ENCODE measurements around the gene TTLL6.
"Not testable (repeated sequence)": the region's sequence is repeated elsewhere in the genome, so short reads cannot be mapped to it uniquely, and the experiment has no call there.

The TTLL6 gene

DNA sequence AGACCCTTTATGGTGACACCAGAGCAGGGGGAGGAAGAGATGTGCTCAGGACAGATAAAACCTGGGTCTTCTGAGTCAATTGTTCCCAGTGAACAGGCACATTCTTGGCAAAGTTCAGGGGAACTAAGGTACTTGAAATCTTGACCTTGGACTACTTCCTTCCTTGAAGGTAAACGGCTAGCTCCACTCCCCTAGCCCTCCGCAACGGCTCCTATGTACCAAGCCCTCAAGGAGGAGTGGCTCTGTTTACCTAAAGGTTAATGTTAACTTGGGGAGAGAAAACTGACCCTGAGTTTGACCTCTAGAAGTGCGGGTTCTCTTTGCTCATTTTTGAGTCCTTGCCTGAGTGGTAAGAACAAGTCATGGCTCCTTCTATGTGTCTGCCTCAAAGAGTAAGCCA lies 7.8 kb downstream of the TTLL6 start:
- H3K9me3 ChIP-seq, result no peaks in the 10 kb centered on the region
- peaks cover 40% of the 10 kb centered on the region for H3K27me3 ChIP-seq
- TF ChIP-seq, protein P1, sequence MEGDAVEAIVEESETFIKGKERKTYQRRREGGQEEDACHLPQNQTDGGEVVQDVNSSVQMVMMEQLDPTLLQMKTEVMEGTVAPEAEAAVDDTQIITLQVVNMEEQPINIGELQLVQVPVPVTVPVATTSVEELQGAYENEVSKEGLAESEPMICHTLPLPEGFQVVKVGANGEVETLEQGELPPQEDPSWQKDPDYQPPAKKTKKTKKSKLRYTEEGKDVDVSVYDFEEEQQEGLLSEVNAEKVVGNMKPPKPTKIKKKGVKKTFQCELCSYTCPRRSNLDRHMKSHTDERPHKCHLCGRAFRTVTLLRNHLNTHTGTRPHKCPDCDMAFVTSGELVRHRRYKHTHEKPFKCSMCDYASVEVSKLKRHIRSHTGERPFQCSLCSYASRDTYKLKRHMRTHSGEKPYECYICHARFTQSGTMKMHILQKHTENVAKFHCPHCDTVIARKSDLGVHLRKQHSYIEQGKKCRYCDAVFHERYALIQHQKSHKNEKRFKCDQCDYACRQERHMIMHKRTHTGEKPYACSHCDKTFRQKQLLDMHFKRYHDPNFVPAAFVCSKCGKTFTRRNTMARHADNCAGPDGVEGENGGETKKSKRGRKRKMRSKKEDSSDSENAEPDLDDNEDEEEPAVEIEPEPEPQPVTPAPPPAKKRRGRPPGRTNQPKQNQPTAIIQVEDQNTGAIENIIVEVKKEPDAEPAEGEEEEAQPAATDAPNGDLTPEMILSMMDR (IDR thresholded peaks at IDR 0.05), result no peak
- no peaks in the 10 kb centered on the region for H3K4me1 ChIP-seq (ENCODE audit: control insufficient read depth in 1 of 2, insufficient read depth in 1 of 2, low read depth in 1 of 2, low read length in 1 of 2)
- no peak overlapping the region for H3K4me3 ChIP-seq (ENCODE audit: low read depth in 1 of 2, low read length in 1 of 2)
- H3K36me3 ChIP-seq, result no peaks in the 10 kb centered on the region
- H3K27ac ChIP-seq, result no peak overlapping the region

DNA sequence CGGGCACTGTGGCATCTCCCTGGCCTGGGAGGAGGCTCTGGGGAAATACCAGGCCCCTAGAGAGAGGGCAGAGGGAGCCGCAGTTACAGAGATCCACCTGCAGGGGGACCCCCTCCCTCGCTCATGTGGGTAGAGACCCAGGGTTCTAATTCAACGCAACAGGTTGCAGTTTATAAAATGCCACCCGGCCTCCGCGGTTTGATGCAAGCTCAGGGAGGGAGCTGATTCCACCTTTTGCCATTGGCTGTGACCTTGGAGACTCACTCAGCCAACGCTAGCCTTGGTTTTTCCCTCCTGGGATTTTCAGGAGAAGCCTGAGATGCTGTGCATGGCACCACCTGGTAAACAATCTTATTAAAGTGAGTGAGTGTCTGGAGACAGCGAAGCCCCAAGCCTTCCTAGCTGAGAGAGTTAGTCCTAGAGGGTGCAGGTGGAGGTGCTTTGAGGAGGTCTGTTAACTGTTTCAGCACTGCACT lies 12.1 kb downstream of the TTLL6 start:
- no peaks in the 10 kb centered on the region for H3K9me3 ChIP-seq
- no peaks in the 10 kb centered on the region for H3K36me3 ChIP-seq
- H3K4me1 ChIP-seq (ENCODE audit: control insufficient read depth in 1 of 2, insufficient read depth in 1 of 2, low read depth in 1 of 2, low read length in 1 of 2), result no peaks in the 10 kb centered on the region
- TF ChIP-seq, protein P1 (IDR thresholded peaks at IDR 0.05), result peak; percentile 86
- no peak overlapping the region for H3K4me3 ChIP-seq (ENCODE audit: low read depth in 1 of 2, low read length in 1 of 2)
- H3K27me3 ChIP-seq, result peaks cover 50% of the 10 kb centered on the region
- H3K27ac ChIP-seq, result no peak overlapping the region

DNA sequence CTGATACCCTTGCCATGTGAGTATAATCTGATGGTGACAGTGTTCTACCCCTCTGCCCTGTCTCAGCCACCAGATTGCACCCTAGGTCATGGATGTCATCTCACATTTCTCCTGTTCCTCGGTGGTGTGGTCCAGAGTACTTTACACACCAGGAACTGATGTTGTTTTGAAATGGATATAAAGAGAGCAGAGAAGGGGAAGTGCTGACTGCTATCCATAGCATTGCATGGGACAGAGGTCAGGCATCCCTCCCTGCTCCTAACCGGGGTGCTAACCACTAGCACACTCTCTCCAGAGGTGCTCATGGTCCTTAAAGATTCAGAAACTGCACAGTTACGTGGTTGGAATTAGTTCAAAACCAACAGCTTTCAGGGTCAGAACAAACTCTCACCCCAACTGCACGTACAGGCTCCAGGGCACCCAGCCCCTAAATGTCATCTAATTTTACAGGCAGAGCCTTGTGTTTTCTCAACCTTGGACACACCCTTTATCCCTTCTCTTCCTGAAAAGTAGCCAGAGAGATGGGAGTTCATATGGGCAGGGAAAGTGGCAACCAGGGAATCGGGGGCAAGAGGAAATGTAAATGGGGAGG lies 16.3 kb downstream of the TTLL6 start:
- no peaks in the 10 kb centered on the region for H3K36me3 ChIP-seq
- H3K27me3 ChIP-seq, result peaks cover 68% of the 10 kb centered on the region
- H3K27ac ChIP-seq, result no peak overlapping the region
- H3K4me3 ChIP-seq (ENCODE audit: low read depth in 1 of 2, low read length in 1 of 2), result no peak overlapping the region
- no peaks in the 10 kb centered on the region for H3K9me3 ChIP-seq
- TF ChIP-seq, protein P1 (IDR thresholded peaks at IDR 0.05), result no peak
- H3K4me1 ChIP-seq (ENCODE audit: control insufficient read depth in 1 of 2, insufficient read depth in 1 of 2, low read depth in 1 of 2, low read length in 1 of 2), result no peaks in the 10 kb centered on the region

DNA sequence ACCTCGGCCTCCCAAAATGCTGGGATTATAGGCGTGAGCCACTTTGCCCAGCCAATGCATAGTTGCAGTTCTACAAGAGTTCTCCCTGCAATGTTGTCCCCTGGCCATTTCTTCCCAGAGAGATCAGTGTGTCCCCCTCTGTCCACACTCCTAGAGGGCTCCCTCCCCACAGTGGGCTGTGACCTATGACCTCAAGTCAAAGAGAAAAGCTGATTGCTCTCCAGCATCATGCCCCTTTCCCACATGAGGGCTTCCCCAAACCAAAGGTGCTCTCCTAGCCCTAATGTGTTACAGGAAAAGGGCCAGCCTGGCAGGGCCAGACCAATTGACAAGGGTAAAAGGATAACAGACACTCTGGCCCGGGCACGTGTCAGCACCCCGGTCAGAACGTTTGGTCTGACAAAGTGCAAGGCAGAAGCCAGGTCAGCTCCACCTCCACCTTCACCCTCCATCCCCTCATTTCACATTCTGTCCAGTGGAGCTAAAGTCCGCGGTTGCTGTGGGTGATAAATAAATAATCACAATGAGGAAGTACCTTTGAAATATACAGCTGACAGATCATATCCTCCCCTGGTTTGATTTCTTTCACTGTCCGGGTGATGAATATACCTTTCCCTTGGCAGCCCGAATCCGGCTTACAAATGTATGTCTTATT lies 17.8 kb downstream of the TTLL6 start:
- H3K27ac ChIP-seq, result no peak overlapping the region
- H3K4me1 ChIP-seq (ENCODE audit: control insufficient read depth in 1 of 2, insufficient read depth in 1 of 2, low read depth in 1 of 2, low read length in 1 of 2), result no peaks in the 10 kb centered on the region
- TF ChIP-seq, protein P1 (IDR thresholded peaks at IDR 0.05), result no peak
- H3K27me3 ChIP-seq, result peaks cover 71% of the 10 kb centered on the region
- H3K9me3 ChIP-seq, result no peaks in the 10 kb centered on the region
- H3K36me3 ChIP-seq, result no peaks in the 10 kb centered on the region
- H3K4me3 ChIP-seq (ENCODE audit: low read depth in 1 of 2, low read length in 1 of 2), result no peak overlapping the region

DNA sequence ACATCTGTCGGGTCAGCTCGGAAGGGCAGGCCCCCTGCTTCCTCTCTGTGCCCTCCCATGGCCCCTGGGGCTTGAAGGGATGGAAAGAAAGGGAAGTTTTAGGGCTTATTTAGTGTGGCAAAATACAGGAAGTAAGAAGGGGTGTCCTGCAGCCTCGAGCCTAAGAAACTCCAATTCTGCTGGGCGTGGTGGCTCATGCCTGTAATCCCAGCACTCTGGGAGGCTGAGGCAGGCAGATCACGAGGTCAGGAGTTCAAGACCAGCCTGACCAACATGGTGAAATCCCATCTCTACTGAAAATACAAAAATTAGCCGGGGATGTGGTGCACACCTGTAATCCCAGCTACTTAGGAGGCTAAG lies 20.9 kb downstream of the TTLL6 start:
- not testable (repeated sequence) for H3K27ac ChIP-seq; H3K4me3 ChIP-seq (ENCODE audit: low read depth in 1 of 2, low read length in 1 of 2); H3K36me3 ChIP-seq; H3K4me1 ChIP-seq (ENCODE audit: control insufficient read depth in 1 of 2, insufficient read depth in 1 of 2, low read depth in 1 of 2, low read length in 1 of 2); H3K9me3 ChIP-seq
- H3K27me3 ChIP-seq, result peaks cover 79% of the 10 kb centered on the region

DNA sequence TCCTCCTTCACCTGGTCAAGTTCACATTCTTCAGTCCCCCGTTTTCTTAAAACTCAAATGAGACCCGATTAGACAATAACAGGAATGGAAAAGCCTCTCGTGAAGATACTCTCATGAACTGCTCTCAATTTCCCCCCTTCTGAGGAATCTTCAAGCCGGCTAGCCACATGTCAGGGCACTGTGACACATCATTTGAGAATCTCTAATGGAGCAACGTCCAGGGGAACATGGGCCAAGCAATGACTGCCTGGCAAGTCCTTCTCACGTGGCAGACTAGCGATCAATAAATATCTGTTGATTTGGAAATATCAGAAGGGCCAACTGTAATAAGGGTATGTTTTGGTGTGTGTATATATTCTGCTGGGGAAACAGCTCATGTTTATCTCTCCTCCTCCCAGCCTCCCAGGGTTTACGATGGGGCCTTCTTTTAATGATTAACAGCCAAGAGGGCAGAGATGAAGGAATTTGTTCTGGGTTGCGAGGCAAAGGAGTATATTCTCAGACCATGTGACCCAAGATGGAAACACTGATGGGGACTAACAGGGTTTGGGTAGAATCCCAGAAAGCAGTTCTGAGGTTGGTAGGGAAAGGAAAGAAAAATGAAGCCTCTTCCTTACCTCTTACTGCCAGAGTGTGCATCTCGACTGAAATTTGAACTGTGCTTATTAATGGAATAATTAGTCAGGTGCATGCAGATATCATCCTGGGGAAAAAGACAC lies 21.4 kb downstream of the TTLL6 start:
- Histone ChIP-seq H3K9me3 (no peaks in the 10 kb centered on the region), H3K27ac (no peak overlapping the region), H3K4me3 (ENCODE audit: low read depth in 1 of 2, low read length in 1 of 2) (no peak overlapping the region), H3K4me1 (ENCODE audit: control insufficient read depth in 1 of 2, insufficient read depth in 1 of 2, low read depth in 1 of 2, low read length in 1 of 2) (no peaks in the 10 kb centered on the region), H3K27me3 (peaks cover 80% of the 10 kb centered on the region), H3K36me3 (no peaks in the 10 kb centered on the region)
- TF ChIP-seq, protein P1 (IDR thresholded peaks at IDR 0.05), result no peak
